ENCODE data around the gene RNU4-1.
"Not testable (repeated sequence)": the region's sequence is repeated elsewhere in the genome, so short reads cannot be mapped to it uniquely, and the experiment has no call there.

Gene RNU4-1

GRCh38 chr12:120292661-120293531 is at the start of gene RNU4-1:
Gene RNU4-1, minus strand, starts transcription at chr12:120293237.
- peak; percentile 98 for DNase-seq

GRCh38 chr12:120342175-120343038 is 49.4 kb upstream of the RNU4-1 start:
- no peak for DNase-seq

- no peak for DNase-seq
Observed at GRCh38 chr12:120339256-120339655, 46.2 kb upstream of the RNU4-1 start.

DNA sequence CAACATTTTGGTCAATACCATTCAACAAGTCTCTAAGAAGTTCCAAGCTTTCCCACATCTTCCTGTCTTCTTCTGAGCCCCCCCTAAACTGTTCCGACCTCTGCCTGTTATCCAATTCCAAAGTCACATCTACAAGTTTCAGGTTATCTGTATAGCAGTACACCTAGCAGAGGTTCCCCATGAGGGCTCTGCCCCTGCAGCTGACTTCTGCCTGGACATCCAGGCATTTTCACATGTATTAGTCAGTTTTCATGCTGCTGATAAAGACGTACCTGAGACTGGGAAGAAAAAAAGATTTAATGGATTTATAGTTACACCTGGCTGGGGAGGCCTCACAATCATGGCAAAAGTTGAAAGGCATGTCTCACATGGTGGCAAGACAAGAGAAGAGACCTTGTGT is 44.7 kb upstream of the RNU4-1 start:
- no peak for DNase-seq

DNA sequence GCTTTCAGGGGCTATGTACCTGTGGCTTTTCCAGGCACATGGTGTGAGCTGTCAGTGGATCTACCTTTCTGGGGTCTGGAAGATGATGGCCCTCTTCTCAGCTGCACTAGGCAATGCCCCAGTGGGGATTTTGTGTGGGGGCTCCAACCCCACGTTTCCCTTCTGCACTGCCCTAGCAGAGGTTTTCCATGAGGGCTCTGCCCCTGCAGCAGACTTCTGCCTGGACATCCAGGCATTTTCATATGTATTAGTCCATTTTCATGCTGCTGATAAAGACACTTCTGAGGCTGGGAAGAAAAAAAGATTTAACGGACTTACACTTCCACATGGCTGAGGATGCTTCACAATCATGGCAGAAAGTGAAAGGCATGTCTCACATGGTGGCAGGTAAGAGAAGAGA is 43.4 kb upstream of the RNU4-1 start:
- not testable (repeated sequence) for DNase-seq

DNA sequence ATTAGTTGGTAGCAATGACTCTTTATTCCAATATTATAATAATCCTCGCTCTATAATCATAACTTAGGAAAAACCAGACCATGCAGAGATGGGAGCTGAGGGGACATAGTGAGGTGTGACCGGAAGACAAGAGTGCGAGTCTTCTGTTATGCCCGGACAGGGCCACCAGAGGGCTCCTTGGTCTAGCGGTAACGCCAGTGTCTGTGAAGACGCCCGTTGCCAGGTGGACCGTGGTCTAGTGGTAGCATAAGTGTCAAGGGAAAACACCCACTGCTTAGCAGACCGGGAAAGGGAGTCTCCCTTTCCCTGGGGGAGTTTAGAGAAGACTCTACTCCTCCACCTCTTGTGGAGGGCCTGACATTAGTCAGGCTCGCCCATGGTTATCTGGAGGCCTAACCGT is 42.4 kb upstream of the RNU4-1 start:
- peak; percentile 65 for DNase-seq

- no peak for DNase-seq
Observed at GRCh38 chr12:120332523-120332922, 39.5 kb upstream of the RNU4-1 start.

DNA sequence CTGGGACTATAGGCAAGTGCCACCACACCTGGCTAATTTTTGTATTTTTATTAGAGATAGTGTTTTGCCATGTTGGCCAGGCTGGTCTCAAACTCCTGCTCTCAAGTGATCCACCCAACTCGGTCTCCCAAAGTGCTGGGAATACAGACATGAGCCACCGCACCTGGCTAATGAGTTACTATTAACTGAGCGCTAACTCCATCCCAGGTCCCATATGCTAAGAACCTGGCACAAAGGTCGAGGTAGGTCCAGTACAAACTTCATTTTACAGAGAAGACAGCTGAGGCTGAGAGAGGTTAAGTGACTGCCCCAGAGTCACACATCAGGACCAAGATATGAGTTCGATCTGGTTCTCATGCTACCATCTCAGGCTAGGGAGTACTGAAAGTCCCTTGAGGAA is 39.0 kb upstream of the RNU4-1 start:
- DNase-seq: no peak

DNA sequence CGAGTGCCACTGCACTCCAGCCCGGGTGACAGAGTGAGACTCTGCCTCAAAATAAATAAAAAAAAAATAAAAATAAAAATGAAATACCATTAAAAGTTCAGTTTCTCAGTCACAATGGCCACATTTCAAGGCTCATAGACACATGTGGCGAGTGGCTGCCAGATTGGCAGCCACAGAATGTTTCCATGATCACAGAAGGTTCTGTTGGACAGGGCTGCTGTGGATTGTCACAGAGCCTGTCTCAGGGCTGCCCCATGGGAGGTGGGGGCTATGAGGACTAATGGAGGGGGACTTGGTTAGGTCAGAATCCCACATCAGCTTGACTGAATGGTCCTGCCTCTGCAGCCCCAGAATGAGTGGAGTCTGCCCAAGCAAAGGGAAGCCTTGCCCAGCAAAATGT is 38.4 kb upstream of the RNU4-1 start:
- no peak for DNase-seq

GRCh38 chr12:120328228-120328627 is 35.2 kb upstream of the RNU4-1 start:
- DNase-seq: no peak

DNA sequence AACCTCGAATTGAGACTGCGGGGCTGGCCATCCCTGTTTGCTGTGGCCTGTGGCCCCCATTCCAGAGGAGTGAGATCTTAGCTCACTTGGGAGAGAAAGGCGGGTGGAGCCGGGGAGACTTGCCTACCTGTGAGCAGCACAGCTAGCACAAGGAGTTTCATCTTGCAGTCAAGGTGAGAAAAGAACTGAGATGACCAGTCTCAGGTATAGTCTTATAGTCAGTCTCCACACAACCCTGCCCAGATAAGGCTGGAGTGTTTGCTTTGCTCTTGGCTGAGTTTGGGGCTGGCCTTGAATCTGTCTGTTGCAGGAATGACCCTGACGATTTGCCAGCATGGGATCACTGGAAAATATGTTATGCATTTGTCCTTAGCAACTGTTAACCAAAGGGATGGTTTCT is 34.6 kb upstream of the RNU4-1 start, which contains the start of gene PLA2G1B:
Gene PLA2G1B, minus strand, starts transcription at position 187 of the 400 bp plus-strand sequence. Its CDS starts 26 bp downstream, at position 161.
- no peak for DNase-seq

DNA sequence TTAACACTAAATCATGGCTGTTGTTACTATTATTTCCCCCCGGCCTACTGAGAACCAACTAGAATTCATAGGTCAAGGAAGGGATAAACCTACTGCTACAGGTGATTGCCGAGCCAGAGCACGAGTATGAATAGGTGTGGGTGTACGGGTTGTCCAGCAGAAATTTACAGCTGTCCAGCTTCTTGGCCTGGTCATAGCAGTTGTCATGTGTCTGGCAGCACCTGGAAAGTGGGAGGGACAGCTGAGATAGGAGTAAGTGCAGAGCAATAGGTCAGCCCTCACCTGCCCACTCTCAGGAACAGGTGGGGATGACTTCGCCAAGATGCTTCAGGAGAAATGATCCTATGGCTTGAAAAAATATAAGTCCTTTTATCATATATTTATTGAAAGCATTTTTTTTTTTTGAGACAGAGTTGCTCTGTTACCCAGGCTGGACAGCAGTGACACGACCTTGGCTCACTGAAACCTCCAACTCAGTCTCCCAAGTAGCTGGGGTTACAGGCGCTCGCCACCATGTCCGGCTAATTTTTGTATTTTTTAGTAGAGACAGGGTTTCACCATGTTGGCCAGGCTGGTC is 31.9 kb upstream of the RNU4-1 start:
- no peak for DNase-seq

DNA sequence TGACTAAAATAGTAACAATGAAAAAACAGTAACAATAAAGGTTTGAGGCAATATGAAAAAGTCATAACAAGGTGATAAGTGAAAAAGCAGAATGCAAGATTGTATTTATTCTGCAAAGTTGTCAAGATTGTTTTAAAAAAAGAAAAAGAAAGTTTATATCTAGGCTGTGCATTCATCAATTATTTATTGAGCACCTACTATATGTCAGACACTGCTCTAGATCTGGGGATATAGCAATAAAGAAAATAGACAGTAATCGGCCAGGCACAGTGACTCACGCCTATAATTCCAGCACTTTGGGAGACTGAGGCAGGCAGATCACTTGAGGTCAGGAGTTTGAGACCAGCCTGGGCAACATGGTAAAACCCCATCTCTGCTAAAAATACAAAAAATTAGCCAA is 30.7 kb upstream of the RNU4-1 start:
- no peak for DNase-seq

DNA sequence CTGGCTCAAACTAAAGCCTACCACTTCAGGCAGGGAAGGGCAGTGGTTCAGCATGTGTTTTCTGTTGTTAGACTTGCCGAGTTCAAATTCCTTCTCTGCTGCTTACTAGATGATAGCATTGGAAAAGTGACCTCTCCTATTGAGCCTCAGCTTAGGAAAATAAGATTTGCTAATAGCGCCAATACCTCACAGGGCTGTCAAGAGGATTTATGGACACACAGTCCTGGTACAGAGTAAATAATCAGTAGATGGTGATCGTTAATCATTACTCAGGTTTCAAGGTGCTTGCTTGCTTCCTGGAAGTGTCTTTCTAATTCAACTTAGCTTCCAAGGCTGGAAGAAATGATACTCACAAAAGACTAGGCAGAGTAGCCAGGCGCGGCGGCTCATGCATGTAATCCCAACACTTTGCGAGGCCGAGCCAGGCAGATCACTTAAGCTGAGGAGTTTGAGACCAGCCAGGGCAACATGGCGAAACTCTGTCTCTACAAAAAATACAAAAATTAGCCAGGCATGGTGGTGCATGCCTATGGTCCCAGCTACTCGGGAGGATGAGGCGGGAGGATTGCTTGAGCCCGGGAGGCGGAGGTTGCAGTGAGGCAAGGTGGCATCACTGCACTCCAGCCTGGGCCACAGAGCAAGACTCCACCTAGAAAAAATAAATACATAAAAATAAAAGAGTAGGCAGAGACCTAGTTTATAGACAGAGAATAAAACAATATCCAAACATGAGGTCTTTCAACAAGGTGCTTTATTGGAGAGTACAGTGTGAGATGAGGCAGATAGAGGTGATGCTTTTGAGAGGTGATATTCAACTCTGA is 28.6 kb upstream of the RNU4-1 start:
- no peak for DNase-seq

DNA sequence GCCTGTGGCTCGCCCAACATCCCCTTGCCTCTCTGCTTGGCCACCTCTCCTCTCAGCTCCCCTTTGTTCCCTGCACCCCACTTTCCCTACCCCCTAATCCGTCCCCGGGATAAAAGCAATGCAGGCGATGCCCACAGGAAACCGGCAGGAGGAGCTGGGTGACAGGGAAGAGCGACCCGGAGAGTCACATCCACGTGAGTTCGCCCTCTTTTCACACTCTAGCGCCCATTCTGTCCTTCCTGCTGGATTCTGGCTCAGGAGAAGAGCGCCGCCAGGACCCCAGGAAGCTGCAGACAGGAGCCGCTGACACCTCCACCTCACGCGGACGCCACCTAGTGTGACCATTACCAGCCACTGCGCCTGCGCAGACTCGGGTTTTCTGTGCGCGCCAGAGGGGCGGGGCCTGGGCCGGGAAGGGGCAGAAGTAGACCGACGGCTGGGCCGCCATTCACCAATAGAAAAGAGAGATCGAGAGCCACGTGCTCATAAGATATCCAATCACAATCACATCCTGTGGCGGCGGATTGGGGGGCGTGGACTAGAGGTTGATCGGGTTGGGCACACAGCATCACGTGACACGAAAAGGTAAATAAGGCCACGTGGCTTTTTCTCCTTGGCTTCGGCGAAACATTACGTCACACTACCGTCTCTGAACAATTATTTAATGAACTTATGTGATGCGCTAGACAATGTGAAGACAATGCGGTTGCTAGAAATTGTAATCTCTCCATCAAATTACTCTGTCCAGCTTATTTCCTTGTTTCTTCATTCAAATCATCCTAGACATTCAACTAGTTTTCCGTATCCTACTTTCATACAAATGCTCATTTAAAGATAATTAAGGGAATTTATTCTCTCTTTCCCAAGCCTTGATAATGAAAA is 24.4 kb upstream of the RNU4-1 start:
- DNase-seq: peak; percentile 100

GRCh38 chr12:120316798-120317223 is 23.8 kb upstream of the RNU4-1 start:
- peak; percentile 45 for DNase-seq

- peak; percentile 32 for DNase-seq
Observed at GRCh38 chr12:120314220-120314619, 21.2 kb upstream of the RNU4-1 start.

- DNase-seq: peak; percentile 96
Observed at GRCh38 chr12:120301962-120302815, 9.2 kb upstream of the RNU4-1 start, which contains the start of gene SIRT4. Gene SIRT4, plus strand, starts transcription at chr12:120302321. Its CDS starts 1,241 bp downstream, at chr12:120303562.

GRCh38 chr12:120292411-120292660 is 701 bp downstream of the RNU4-1 start:
- no peak for DNase-seq

DNA sequence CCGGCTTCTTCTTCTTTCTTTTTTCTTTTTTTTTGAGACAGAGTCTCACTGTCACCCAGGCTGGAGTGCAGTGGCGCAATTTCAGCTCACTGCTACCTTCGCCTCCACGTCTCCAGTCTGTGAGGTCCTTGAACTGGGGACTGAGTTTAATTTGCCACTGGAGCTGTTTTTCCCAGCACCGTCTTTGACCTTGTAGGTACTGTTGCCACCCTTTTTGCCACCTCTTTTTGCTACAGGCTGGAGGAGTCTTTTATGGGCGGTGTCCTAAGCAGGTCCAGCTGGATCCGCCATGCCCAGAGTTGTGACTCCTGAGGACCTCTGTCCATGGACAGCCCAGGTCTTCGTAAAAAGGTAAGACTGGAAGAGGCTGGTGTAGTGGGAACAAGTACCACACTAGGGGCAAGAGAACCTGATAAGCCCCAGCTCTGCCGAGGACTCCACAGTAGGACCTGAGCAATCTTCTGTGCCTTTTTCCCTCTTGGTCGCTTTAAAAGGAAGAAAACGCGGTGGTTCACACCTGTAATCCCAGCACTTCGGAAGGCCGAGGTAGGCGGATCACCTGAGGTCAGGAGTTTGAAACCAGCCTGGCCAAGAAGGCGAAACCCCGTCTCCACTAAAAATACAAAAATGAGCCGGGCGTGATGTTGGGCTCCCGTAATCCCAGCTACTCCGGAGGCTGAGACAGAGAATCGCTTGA is 2.3 kb downstream of the RNU4-1 start:
- peak; percentile 43 for DNase-seq
